ENCODE results near the gene C10orf90. TPM values are rescaled to one million over a fixed set of nuclear protein-coding genes. Genes with fewer than 3 reads are reported as not detected.

Gene C10orf90
- total and polyA plus RNA-seq, 7 donors, result 0.01 to 0.39 (median 0.07) TPM; not detected in 4

DNA sequence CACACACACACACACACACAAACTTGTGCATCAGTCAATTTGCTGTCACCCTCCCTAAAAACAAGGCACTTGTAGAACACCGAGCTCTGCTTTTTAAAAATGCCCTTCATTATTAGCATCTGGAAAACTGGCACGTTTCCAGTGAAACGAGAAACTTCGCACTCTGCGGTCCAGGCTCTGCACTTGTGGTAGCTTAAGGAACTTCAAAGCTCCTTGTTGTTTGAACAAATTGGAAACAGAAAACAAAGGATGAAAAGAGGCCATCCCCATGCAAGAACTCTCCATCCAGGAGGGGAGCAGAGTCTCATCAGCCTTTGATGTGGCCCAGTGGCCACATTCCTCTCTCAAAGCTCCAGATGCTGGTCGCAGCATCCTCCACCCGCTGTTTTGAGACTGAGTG is 105.1 kb downstream of the C10orf90 start:
- Histone ChIP-seq H3K9me3 (no peaks in the 10 kb centered on the region), H3K36me3 (ENCODE audit: insufficient read depth in 1 of 2, low read depth in 1 of 2) (no peaks in the 10 kb centered on the region), H3K27ac (no peak overlapping the region), H3K4me1 (no peaks in the 10 kb centered on the region), H3K27me3 (ENCODE audit: insufficient read depth in 3 of 3, low read length in 2 of 3) (peaks cover 0 to 2% (median 0%) of the 10 kb centered on the region in 3 donors), H3K4me3 (no peak overlapping the region)
- TF ChIP-seq, protein P1, sequence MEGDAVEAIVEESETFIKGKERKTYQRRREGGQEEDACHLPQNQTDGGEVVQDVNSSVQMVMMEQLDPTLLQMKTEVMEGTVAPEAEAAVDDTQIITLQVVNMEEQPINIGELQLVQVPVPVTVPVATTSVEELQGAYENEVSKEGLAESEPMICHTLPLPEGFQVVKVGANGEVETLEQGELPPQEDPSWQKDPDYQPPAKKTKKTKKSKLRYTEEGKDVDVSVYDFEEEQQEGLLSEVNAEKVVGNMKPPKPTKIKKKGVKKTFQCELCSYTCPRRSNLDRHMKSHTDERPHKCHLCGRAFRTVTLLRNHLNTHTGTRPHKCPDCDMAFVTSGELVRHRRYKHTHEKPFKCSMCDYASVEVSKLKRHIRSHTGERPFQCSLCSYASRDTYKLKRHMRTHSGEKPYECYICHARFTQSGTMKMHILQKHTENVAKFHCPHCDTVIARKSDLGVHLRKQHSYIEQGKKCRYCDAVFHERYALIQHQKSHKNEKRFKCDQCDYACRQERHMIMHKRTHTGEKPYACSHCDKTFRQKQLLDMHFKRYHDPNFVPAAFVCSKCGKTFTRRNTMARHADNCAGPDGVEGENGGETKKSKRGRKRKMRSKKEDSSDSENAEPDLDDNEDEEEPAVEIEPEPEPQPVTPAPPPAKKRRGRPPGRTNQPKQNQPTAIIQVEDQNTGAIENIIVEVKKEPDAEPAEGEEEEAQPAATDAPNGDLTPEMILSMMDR (IDR thresholded peaks at IDR 0.05), result no peak
- no peak for DNase-seq
- WGBS, 3 donors, result 38 to 40% (median 39%) methylated on average over 7 of the region's 7 CpGs
- no peak for ATAC-seq
- intact Hi-C loops (cut with DNase I), result no loop called here

DNA sequence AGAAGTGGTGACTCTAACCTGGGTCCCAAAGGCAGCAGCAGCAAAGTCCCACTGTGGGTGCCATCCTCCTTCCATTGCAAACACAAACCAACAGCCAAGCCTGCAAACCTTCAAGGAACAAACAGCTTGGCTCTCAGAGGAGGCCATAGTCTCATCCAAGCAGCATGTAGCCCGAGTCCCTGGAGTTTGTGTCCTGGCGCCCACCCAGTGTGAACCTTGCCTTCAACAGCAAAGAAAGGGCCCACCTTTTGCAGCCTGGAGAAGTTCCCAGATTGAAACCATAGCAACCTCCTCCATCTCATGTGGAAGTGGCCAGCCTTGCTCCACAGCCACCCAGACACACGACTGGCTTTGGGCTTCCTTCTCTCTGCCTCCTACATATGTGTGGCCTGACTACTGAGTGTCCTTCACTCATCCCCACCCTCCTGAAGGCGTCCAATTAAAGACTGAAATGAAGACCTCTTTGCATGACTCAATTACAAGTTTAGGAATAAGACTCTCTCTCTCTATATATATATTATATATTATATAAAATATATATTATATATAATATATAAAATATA is 106.1 kb downstream of the C10orf90 start:
- TF ChIP-seq, protein P1 (IDR thresholded peaks at IDR 0.05), result no peak
- peaks cover 0 to 2% (median 0%) of the 10 kb centered on the region in 3 donors for H3K27me3 ChIP-seq (ENCODE audit: insufficient read depth in 3 of 3, low read length in 2 of 3)
- ATAC-seq (no peak), DNase-seq (no peak)
- no peak overlapping the region for H3K4me3 ChIP-seq
- no peaks in the 10 kb centered on the region for H3K36me3 ChIP-seq (ENCODE audit: insufficient read depth in 1 of 2, low read depth in 1 of 2)
- H3K4me1 ChIP-seq, result no peaks in the 10 kb centered on the region
- 83 to 89% (median 85%) methylated on average over 4 of the region's 4 CpGs for WGBS, 3 donors
- no peaks in the 10 kb centered on the region for H3K9me3 ChIP-seq
- intact Hi-C loops (cut with DNase I), result no loop called here
- no peak overlapping the region for H3K27ac ChIP-seq

DNA sequence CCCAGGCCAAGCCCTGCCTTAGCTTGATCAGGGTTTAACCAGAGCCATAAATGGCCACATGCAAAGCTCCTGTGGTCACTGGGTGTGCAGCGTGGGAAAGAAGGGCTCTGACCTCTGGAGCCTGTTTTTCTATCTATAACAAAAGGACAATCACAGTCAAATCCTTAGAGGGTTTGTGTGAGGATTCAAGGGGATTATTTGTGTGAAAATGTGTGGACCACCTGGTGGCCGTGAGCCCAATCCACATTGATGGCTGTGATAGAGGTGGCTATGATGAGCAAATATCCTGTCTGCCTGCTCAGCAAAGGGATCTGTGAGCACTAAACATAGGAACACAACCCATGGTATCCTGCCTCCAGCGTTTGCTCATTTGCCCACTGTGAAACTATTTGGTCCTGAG is 107.1 kb downstream of the C10orf90 start:
- Histone ChIP-seq H3K4me3 (no peak overlapping the region), H3K27me3 (ENCODE audit: insufficient read depth in 3 of 3, low read length in 2 of 3) (peaks cover 0 to 2% (median 0%) of the 10 kb centered on the region in 3 donors), H3K27ac (no peak overlapping the region), H3K4me1 (no peaks in the 10 kb centered on the region), H3K36me3 (ENCODE audit: insufficient read depth in 1 of 2, low read depth in 1 of 2) (no peaks in the 10 kb centered on the region), H3K9me3 (no peaks in the 10 kb centered on the region)
- DNase-seq (no peak), ATAC-seq (no peak)
- intact Hi-C loops (cut with DNase I), result no loop called here
- 50 to 89% (median 72%) methylated on average over 3 of the region's 3 CpGs for WGBS, 3 donors
- TF ChIP-seq, protein P1 (IDR thresholded peaks at IDR 0.05), result no peak

DNA sequence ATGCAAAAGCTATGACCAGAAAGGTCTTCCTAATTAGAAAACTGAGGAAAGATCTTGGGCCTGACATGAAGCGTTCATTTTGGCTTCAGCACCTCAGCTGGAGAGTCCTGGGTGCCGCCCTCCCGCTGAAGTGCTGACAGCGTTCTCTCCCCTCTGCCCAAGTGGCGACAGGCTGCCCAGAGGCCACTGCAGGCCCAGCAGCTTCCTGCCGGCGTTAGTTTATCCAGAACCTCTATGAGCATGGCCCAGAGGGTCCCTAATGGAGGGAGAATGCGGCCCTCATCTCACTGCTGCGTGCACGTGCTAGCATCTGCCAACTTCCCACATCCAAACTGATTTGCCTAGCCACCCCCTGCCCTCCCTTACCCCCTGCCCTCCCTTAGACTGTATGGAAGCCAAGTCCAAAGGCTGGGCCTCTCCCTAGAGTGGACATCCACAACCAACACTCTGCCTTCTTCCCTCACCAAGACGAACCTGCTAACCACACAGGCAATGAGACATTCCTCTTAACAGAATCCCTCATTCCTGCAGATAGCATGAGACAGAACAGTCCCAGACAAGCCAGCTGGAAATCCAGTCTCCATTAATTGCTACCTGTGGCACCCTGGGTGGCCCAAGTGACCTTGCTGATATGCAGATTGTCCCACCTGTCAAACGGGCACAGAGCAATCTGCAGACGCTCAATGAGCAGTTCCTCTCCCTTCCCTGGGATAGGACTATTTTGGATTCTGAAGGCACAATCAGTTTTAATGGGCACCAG is 108.4 kb downstream of the C10orf90 start:
- TF ChIP-seq, protein P1 (IDR thresholded peaks at IDR 0.05), result no peak
- WGBS, 3 donors, result 54 to 57% (median 56%) methylated on average over 11 to 13 of the region's 13 CpGs
- Histone ChIP-seq H3K9me3 (no peaks in the 10 kb centered on the region), H3K4me3 (no peak overlapping the region), H3K27ac (no peak overlapping the region), H3K36me3 (ENCODE audit: insufficient read depth in 1 of 2, low read depth in 1 of 2) (no peaks in the 10 kb centered on the region), H3K4me1 (no peaks in the 10 kb centered on the region), H3K27me3 (ENCODE audit: insufficient read depth in 3 of 3, low read length in 2 of 3) (peaks cover 0 to 2% (median 0%) of the 10 kb centered on the region in 3 donors)
- intact Hi-C loops (cut with DNase I), result no loop called here
- DNase-seq, result no peak
- no peak for ATAC-seq

All from psoas muscle (tissue), 8 donors.